Transverse colon (tissue), 3 donors: ENCODE results near the gene RCAN3.

Experiments used
- CTCF ChIP-seq, 5 experiments: fragments of 200-600 bp in 3 of 5; fragments of 450-650 bp in 2 of 5; sonication (generic) in 3 of 5; IDR thresholded peaks; 1 replicate in 2 of 5; 2 replicates in 3 of 5; pipeline ENCODE4 v1.5.1; 2016 to 2017; ENCODE audit warnings: antibody characterized with exemption in 5 of 5, inconsistent platforms in 3 of 5, mild to moderate bottlenecking in 2 of 5, moderate library complexity in 1 of 5
- EP300 ChIP-seq: sonication (generic); formaldehyde crosslinking; IDR thresholded peaks from one replicate; pipeline ENCODE4 v1.6.1; 2017; ENCODE audit warnings: antibody characterized with exemption, low read depth
- POLR2A ChIP-seq: fragments of 450-650 bp; IDR thresholded peaks from one replicate; pipeline ENCODE4 v1.6.1; 2016; ENCODE audit warnings: antibody characterized with exemption, mild to moderate bottlenecking, moderate library complexity

GRCh38 chr1:24474193-24474592 is 28.4 kb upstream of the RCAN3 start:
- TF ChIP-seq CTCF (IDR thresholded peaks at IDR 0.05) (no peak), EP300 (no peak), POLR2A (no peak)
